Measurements from ENCODE around the gene CA6.

DNA sequence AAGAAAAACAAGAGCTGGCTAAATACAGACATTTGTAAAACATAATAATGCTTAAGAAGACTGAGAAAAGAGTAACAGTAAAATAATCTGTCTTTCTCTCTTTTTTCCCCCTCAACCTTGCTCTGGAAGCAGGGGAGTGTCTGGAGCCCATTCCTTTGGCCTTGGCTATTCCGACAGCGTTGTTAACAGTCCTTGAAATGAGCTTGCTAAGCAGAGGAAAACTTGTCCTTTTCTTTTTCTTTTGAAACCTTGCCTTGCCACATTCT is 6.7 kb upstream of the CA6 start:
- no peak for TF ChIP-seq POLR2AphosphoS5 (IDR thresholded peaks at IDR 0.05; ENCODE audit: low read depth, low read length)
- TF ChIP-seq, protein P1, sequence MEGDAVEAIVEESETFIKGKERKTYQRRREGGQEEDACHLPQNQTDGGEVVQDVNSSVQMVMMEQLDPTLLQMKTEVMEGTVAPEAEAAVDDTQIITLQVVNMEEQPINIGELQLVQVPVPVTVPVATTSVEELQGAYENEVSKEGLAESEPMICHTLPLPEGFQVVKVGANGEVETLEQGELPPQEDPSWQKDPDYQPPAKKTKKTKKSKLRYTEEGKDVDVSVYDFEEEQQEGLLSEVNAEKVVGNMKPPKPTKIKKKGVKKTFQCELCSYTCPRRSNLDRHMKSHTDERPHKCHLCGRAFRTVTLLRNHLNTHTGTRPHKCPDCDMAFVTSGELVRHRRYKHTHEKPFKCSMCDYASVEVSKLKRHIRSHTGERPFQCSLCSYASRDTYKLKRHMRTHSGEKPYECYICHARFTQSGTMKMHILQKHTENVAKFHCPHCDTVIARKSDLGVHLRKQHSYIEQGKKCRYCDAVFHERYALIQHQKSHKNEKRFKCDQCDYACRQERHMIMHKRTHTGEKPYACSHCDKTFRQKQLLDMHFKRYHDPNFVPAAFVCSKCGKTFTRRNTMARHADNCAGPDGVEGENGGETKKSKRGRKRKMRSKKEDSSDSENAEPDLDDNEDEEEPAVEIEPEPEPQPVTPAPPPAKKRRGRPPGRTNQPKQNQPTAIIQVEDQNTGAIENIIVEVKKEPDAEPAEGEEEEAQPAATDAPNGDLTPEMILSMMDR (IDR thresholded peaks at IDR 0.05) = no peak
